K562 (cell line): ENCODE measurements around the gene PHF11. TPM values are rescaled to one million over a fixed set of nuclear protein-coding genes. Genes with fewer than 3 reads are reported as not detected.

Experiments
- ATAC-seq: fragments of 200-7000 bp; cut with Tn5 transposase; 3 replicates; pipeline ENCODE4 v1.9.1; 2020; ENCODE audit warnings: moderate library complexity
- BruUV-seq: library from RNA; stranded (reverse); fragments of 400-500 nt; replicated peaks from 2 replicates; lab custom pipeline; 2021; lab: Mats Ljungman, UMichigan
- CTCF ChIA-PET: fragments of 300-600 bp; formaldehyde crosslinking; extraction: SDS; loops from one replicate; lab custom pipeline; 2021; ENCODE audit warnings: low intra/inter-chr PET ratio; lab: Yijun Ruan, JAX
- POLR2A ChIA-PET: fragments of 300-600, 350-650 bp; sonication (Branson Sonifier 250); formaldehyde crosslinking; extraction: SDS; loops from one replicate; lab custom pipeline; 2021; ENCODE audit warnings: antibody characterized with exemption, inconsistent platforms; lab: Yijun Ruan, JAX
- DNase-seq, 4 experiments: peaks; one replicate each; pipeline versions ENCODE4 v3.0.0 to v3.0.0-alpha.2; 2011 to 2018; ENCODE audit warnings: low spot score in 3 of 4, mixed read lengths in 3 of 4; ENCODE audit errors: extremely low read depth in 1 of 4
- FAIRE-seq: peaks from 2 replicates; lab custom pipeline; 2011; peaks lifted over from hg19 to GRCh38; lab: Jason Lieb, UNC
- H2AFZ ChIP-seq: 2 replicates; pipeline ENCODE4 v1.6.0; 2011; ENCODE audit warnings: low read depth, low read length, control low read depth, inconsistent platforms
- H3K27ac ChIP-seq: fragments of 200-600 bp; 3 replicates; pipeline ENCODE4 v1.8.0; 2011; ENCODE audit warnings: low read depth, mild to moderate bottlenecking, control low read depth, inconsistent platforms, low read length, moderate library complexity, mixed read lengths; ENCODE audit errors: extremely low read depth
- H3K27me3 ChIP-seq, 2 experiments: fragments of 300-600 bp in 1 of 2; 2 replicates in 1 of 2; 3 replicates in 1 of 2; pipeline versions ENCODE4 v1.6.0 to v1.8.0; 2011; ENCODE audit warnings: inconsistent platforms in 2 of 2, low read length in 2 of 2, mild to moderate bottlenecking in 1 of 2, mixed read lengths in 1 of 2, moderate library complexity in 1 of 2; ENCODE audit not compliant: control insufficient read depth in 2 of 2, insufficient read depth in 2 of 2
- H3K36me3 ChIP-seq: fragments of 300-600 bp; 3 replicates; pipeline ENCODE4 v1.8.0; 2011; ENCODE audit warnings: mild to moderate bottlenecking, low read length, inconsistent platforms; ENCODE audit not compliant: control insufficient read depth, insufficient read depth
- H3K4me1 ChIP-seq, 2 experiments: fragments of 200-600 bp in 1 of 2; replicated peaks in 1 of 2; 2 replicates in 1 of 2; 3 replicates in 1 of 2; pipeline versions ENCODE4 v1.5.1 to v1.8.0; 2011; ENCODE audit warnings: inconsistent platforms in 2 of 2, low read length in 2 of 2, mild to moderate bottlenecking in 1 of 2, mixed read lengths in 1 of 2, moderate library complexity in 1 of 2; ENCODE audit not compliant: control insufficient read depth in 2 of 2, insufficient read depth in 2 of 2
- H3K4me2 ChIP-seq: 2 replicates; pipeline ENCODE4 v1.6.1; 2011; ENCODE audit warnings: low read length, control low read depth, inconsistent platforms, mixed read lengths; ENCODE audit not compliant: insufficient read depth
- H3K4me3 ChIP-seq: fragments of 200-600 bp; sonication (generic), shearing (Covaris generic); 2 replicates; pipeline ENCODE4 v1.5.1; 2016; ENCODE audit warnings: control low read depth, inconsistent platforms
- H3K79me2 ChIP-seq: fragments of 200-600 bp; 3 replicates; pipeline ENCODE4 v1.8.0; 2011; ENCODE audit warnings: low read length, inconsistent platforms; ENCODE audit not compliant: control insufficient read depth, insufficient read depth
- H3K9ac ChIP-seq, 2 experiments: 2 replicates each; pipeline versions ENCODE4 v1.6.0 to v1.6.1; 2011; ENCODE audit warnings: low read depth in 2 of 2, low read length in 2 of 2, control low read depth in 1 of 2, inconsistent platforms in 1 of 2, mild to moderate bottlenecking in 1 of 2, mixed read lengths in 1 of 2; ENCODE audit not compliant: insufficient read depth in 1 of 2
- H3K9me1 ChIP-seq: one replicate; pipeline ENCODE4 v1.6.0; 2011; ENCODE audit warnings: inconsistent platforms, mild to moderate bottlenecking, low read length, moderate library complexity; ENCODE audit not compliant: control insufficient read depth, insufficient read depth
- H3K9me3 ChIP-seq: replicated peaks from 2 replicates; pipeline ENCODE4 v1.5.1; 2011; ENCODE audit warnings: low read depth, low read length, inconsistent platforms; ENCODE audit not compliant: control insufficient read depth, insufficient read depth
- H4K20me1 ChIP-seq: replicated peaks from 2 replicates; pipeline ENCODE4 v1.6.1; 2011; ENCODE audit warnings: low read length, inconsistent platforms, mixed read lengths; ENCODE audit not compliant: control insufficient read depth, insufficient read depth
- ADNP ChIP-seq: fragments of 200-800 bp; sonication (Bioruptor generic); IDR thresholded peaks from 2 replicates; pipeline ENCODE4 v1.6.1; 2016; ENCODE audit warnings: missing genetic modification characterization, missing compliant biosample characterization
- BRF1 ChIP-seq: IDR thresholded peaks from 3 replicates; pipeline ENCODE4 v1.6.1; 2011; ENCODE audit warnings: borderline replicate concordance, mild to moderate bottlenecking; ENCODE audit not compliant: insufficient read length; ENCODE audit errors: extremely low read depth
- C11orf30 ChIP-seq: fragments of 450-650 bp; IDR thresholded peaks from 2 replicates; pipeline ENCODE4 v1.6.1; 2016; ENCODE audit warnings: low read depth, mild to moderate bottlenecking
- CEBPG ChIP-seq, 3 experiments: fragments of 200-800 bp in 1 of 3; sonication (Bioruptor generic) in 1 of 3; sonication (generic) in 1 of 3; formaldehyde crosslinking in 1 of 3; IDR thresholded peaks in 2 of 3; conservative IDR thresholded peaks in 1 of 3; 2 replicates each; pipeline versions ENCODE4 v1.6.1 to v1.8.0; 2016 to 2022; ENCODE audit warnings: missing compliant biosample characterization in 2 of 3, missing genetic modification characterization in 2 of 3, mild to moderate bottlenecking in 1 of 3, missing genetic modification reagents in 1 of 3
- FOXP1 ChIP-seq: sonication (generic); formaldehyde crosslinking; IDR thresholded peaks from 2 replicates; pipeline ENCODE4 v1.8.0; 2022; ENCODE audit warnings: mild to moderate bottlenecking, missing genetic modification reagents
- MIER1 ChIP-seq: fragments of 450-650 bp; IDR thresholded peaks from 2 replicates; pipeline ENCODE4 v1.6.1; 2016; ENCODE audit warnings: antibody characterized with exemption, mild to moderate bottlenecking, low read depth
- MYBL2 ChIP-seq, 2 experiments: fragments of 450-650 bp in 1 of 2; sonication (generic) in 1 of 2; formaldehyde crosslinking in 1 of 2; IDR thresholded peaks; 2 replicates each; pipeline versions ENCODE4 v1.6.1 to v1.8.1; 2017 to 2022; ENCODE audit warnings: borderline replicate concordance in 1 of 2, inconsistent platforms in 1 of 2, low read depth in 1 of 2, mild to moderate bottlenecking in 1 of 2, missing genetic modification reagents in 1 of 2, moderate library complexity in 1 of 2
- POLR3A ChIP-seq: IDR thresholded peaks from 2 replicates; pipeline ENCODE4 v1.6.1; 2011; ENCODE audit warnings: borderline replicate concordance, mild to moderate bottlenecking, moderate library complexity; ENCODE audit not compliant: insufficient read length, insufficient read depth; ENCODE audit errors: extremely low read depth
- PTBP1 ChIP-seq: fragments of 200-400 bp; formaldehyde crosslinking; IDR thresholded peaks from 2 replicates; pipeline ENCODE4 v1.6.1; 2017; ENCODE audit warnings: low read depth, low read length
- SMC3 ChIP-seq: conservative IDR thresholded peaks from 2 replicates; pipeline ENCODE4 v1.6.1; 2011; ENCODE audit warnings: low read depth, low read length, improper control_type of control experiment; ENCODE audit not compliant: insufficient read depth
- TAF1 ChIP-seq: IDR thresholded peaks from 2 replicates; pipeline ENCODE4 v1.6.1; 2011; ENCODE audit warnings: mild to moderate bottlenecking, low read length, moderate library complexity; ENCODE audit not compliant: insufficient read depth, control insufficient read depth, severe bottlenecking; ENCODE audit errors: extremely low read depth
- TOE1 ChIP-seq, 2 experiments: fragments of 450-650 bp in 1 of 2; sonication (generic) in 1 of 2; formaldehyde crosslinking in 1 of 2; IDR thresholded peaks; 2 replicates each; pipeline versions ENCODE4 v1.7.1 to v1.8.0; 2016 to 2022; ENCODE audit warnings: borderline replicate concordance in 2 of 2, mild to moderate bottlenecking in 2 of 2, antibody characterized with exemption in 1 of 2, inconsistent platforms in 1 of 2, low read depth in 1 of 2, missing genetic modification reagents in 1 of 2, moderate library complexity in 1 of 2
- ZBTB17 ChIP-seq: fragments of 450-650 bp; formaldehyde crosslinking; IDR thresholded peaks from 2 replicates; pipeline ENCODE4 v1.4.0; 2020; ENCODE audit warnings: mild to moderate bottlenecking
- ZFX ChIP-seq: sonication (generic); formaldehyde crosslinking; IDR thresholded peaks from 2 replicates; pipeline ENCODE4 v1.8.0; 2022; ENCODE audit warnings: mild to moderate bottlenecking, missing genetic modification reagents, moderate library complexity
- ZNF232 ChIP-seq: sonication (generic); formaldehyde crosslinking; IDR thresholded peaks from 2 replicates; pipeline ENCODE4 v1.8.0; 2022; ENCODE audit warnings: mild to moderate bottlenecking, missing genetic modification reagents
- WGBS: fragments of 100-300 bp; shearing (Covaris generic); methylation state at CpG from one replicate; pipeline ENCODE4 v1.1.6; 2016; ENCODE audit warnings: low coverage, mixed read lengths; ENCODE audit not compliant: insufficient coverage; ENCODE audit errors: missing lambda C conversion rate; 5-methylcytosine and 5-hydroxymethylcytosine counted together
- in situ Hi-C: fragments of 300-500 bp; cut with MboI; formaldehyde crosslinking; loops from 4 replicates; pipeline ENCODE4 v1.15.0; 2018; ENCODE audit warnings: inconsistent platforms, mixed read lengths
- intact Hi-C: fragments of 100-400 bp; cut with micrococcal nuclease; formaldehyde crosslinking; loops from 2 replicates; pipeline ENCODE4 v1.14.2; 2022
- polyA plus RNA-seq, 8 experiments: library from polyadenylated mRNA; depleted of rRNA in 4 of 8; stranded (reverse) in 5 of 8; unstranded in 3 of 8; fragments of >200 nt; fragmentation: Nextera tagmentation in 2 of 8; fragmentation: Illumina TruSeq in 1 of 8; extraction: Ambion mirVana in 2 of 8; extraction: Trizol in 1 of 8; gene quantifications; 2 replicates each; pipeline versions ENCODE4 v1.2.1 to v1.2.3, GENCODE V29; 2011 to 2014; ENCODE audit warnings: inconsistent platforms in 1 of 8, missing spikeins in 1 of 8
- total RNA-seq, 7 experiments: library from RNA; depleted of rRNA in 6 of 7; stranded (reverse); fragments of >200 nt in 6 of 7; fragmentation: Illumina TruSeq in 2 of 7; extraction: Trizol in 2 of 7; gene quantifications; 2 replicates each; pipeline versions ENCODE4 v1.2.1 to v1.2.3, GENCODE V29; 2011 to 2021; ENCODE audit warnings: low replicate concordance in 1 of 7
- TF ChIP-seq, protein P1 (sequence below): sonication (generic); formaldehyde crosslinking; IDR thresholded peaks from 2 replicates; pipeline ENCODE4 v1.4.0; 2020; ENCODE audit warnings: mild to moderate bottlenecking, missing genetic modification reagents
- TF ChIP-seq, protein P2 (sequence below): fragments of 450-650 bp; formaldehyde crosslinking; IDR thresholded peaks from 2 replicates; pipeline ENCODE4 v1.4.0; 2022; ENCODE audit warnings: mild to moderate bottlenecking, moderate library complexity
- TF ChIP-seq, protein P3 (sequence below): sonication (generic); formaldehyde crosslinking; IDR thresholded peaks from 2 replicates; pipeline ENCODE4 v1.9.0; 2022; ENCODE audit warnings: mild to moderate bottlenecking, missing genetic modification reagents

The PHF11 gene
- total and polyA plus RNA-seq, 9 of the 15 experiments (the other 6 are each of a cell fraction or from before 2014, with no cell fraction given): 1.9 to 7.0 (median 5.3) TPM

DNA sequence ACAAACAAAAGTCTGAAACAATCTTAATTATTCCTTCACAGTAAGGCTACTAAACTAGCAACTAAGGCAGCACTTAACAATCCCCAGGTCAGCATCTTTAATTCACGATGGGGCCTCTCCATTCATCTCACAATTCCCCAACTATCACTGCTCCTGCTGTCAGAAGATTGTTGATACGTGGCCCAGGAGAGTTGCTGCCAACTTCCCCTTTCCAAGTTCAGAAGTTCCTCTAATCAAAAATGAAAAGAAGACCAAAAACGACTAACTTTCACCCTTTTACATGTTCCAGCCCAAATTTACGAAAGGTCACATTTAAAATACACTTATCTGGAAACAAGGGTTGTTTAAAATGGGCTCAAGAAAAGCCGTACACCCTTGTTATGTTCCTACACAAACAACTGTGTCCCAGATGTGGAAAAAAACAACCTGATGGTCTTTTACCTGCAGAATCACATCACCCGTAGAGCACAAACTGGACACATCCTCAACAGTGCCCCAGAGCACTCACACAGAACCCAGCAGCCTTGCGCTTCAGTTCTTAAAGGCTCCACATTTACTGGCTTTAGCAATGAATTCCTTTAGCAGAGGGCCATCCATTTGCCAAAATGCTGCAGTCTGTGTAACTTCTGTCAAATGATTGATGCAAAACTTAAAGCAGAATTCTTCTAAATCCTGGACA is 38.0 kb downstream of the PHF11 start:
- H3K36me3 ChIP-seq: peaks cover 9% of the 10 kb centered on the region; the same call in 1 of the 3 replicates
- intact Hi-C loops: no loop called here
- POLR2A ChIA-PET: no interaction called here
- H3K79me2 ChIP-seq: no peaks in the 10 kb centered on the region
- peaks cover 0 to 3% of the 10 kb centered on the region in 2 experiments; a peak in 2 of 5 replicates for H3K4me1 ChIP-seq
- ATAC-seq (no peak), FAIRE-seq (no peak), DNase-seq (no peak)
- H3K4me3 ChIP-seq: no peak overlapping the region
- BruUV-seq: no TSS peak
- no peaks in the 10 kb centered on the region for H4K20me1 ChIP-seq
- H3K9me3 ChIP-seq: no peaks in the 10 kb centered on the region
- CTCF ChIA-PET: no interaction called here
- H3K9me1 ChIP-seq: no peaks in the 10 kb centered on the region
- 70% methylated on average over 7 of the region's 7 CpGs for WGBS
- no peak overlapping the region for H3K4me2 ChIP-seq
- in situ Hi-C loops: no loop called here
- no peak overlapping the region for H2AFZ ChIP-seq
- H3K9ac ChIP-seq: no peak overlapping the region
- no peak overlapping the region for H3K27ac ChIP-seq
- no peaks in the 10 kb centered on the region for H3K27me3 ChIP-seq
- no peak for TF ChIP-seq ZFX (CRISPR knock-in tag)
- TF ChIP-seq, protein P1, sequence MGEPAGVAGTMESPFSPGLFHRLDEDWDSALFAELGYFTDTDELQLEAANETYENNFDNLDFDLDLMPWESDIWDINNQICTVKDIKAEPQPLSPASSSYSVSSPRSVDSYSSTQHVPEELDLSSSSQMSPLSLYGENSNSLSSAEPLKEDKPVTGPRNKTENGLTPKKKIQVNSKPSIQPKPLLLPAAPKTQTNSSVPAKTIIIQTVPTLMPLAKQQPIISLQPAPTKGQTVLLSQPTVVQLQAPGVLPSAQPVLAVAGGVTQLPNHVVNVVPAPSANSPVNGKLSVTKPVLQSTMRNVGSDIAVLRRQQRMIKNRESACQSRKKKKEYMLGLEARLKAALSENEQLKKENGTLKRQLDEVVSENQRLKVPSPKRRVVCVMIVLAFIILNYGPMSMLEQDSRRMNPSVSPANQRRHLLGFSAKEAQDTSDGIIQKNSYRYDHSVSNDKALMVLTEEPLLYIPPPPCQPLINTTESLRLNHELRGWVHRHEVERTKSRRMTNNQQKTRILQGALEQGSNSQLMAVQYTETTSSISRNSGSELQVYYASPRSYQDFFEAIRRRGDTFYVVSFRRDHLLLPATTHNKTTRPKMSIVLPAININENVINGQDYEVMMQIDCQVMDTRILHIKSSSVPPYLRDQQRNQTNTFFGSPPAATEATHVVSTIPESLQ: no peak
- TF ChIP-seq, protein P2, sequence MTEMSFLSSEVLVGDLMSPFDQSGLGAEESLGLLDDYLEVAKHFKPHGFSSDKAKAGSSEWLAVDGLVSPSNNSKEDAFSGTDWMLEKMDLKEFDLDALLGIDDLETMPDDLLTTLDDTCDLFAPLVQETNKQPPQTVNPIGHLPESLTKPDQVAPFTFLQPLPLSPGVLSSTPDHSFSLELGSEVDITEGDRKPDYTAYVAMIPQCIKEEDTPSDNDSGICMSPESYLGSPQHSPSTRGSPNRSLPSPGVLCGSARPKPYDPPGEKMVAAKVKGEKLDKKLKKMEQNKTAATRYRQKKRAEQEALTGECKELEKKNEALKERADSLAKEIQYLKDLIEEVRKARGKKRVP (CRISPR knock-in tag): no peak
- no peak for TF ChIP-seq C11orf30
- no peak for TF ChIP-seq MIER1
- TF ChIP-seq FOXP1 (CRISPR knock-in tag): no peak
- TF ChIP-seq ZNF232 (CRISPR knock-in tag): no peak
- TF ChIP-seq, protein P3, sequence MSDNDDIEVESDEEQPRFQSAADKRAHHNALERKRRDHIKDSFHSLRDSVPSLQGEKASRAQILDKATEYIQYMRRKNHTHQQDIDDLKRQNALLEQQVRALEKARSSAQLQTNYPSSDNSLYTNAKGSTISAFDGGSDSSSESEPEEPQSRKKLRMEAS (CRISPR knock-in tag): no peak
- no peak for TF ChIP-seq TAF1
- TF ChIP-seq PTBP1: no peak
- TF ChIP-seq BRF1: no peak
- no peak for TF ChIP-seq SMC3
- no peak for TF ChIP-seq ZBTB17 (CRISPR knock-in tag)
- no peak for TF ChIP-seq MYBL2 (IDR thresholded peaks at IDR 0.05; ENCODE audit: low read depth)
- TF ChIP-seq MYBL2 (CRISPR knock-in tag; IDR thresholded peaks at IDR 0.05; ENCODE audit: borderline replicate concordance): no peak
- no peak for TF ChIP-seq TOE1 (IDR thresholded peaks at IDR 0.05; ENCODE audit: borderline replicate concordance)
- TF ChIP-seq TOE1 (CRISPR knock-in tag; IDR thresholded peaks at IDR 0.05; ENCODE audit: borderline replicate concordance, low read depth): no peak
- no peak for TF ChIP-seq CEBPG (CRISPR knock-in tag; IDR thresholded peaks at IDR 0.05)
- TF ChIP-seq CEBPG (tag; conservative IDR thresholded peaks at IDR 0.05 in 1 of 2, IDR thresholded peaks at IDR 0.05 in 1 of 2): no peak
- TF ChIP-seq POLR3A: no peak
- TF ChIP-seq ADNP (tag): no peak
